ENCODE results near the gene CAMKV.

CAMKV gene

GRCh38 chr3:49864505-49864904, 5.2 kb downstream of the CAMKV start:
- TF ChIP-seq, protein P1, sequence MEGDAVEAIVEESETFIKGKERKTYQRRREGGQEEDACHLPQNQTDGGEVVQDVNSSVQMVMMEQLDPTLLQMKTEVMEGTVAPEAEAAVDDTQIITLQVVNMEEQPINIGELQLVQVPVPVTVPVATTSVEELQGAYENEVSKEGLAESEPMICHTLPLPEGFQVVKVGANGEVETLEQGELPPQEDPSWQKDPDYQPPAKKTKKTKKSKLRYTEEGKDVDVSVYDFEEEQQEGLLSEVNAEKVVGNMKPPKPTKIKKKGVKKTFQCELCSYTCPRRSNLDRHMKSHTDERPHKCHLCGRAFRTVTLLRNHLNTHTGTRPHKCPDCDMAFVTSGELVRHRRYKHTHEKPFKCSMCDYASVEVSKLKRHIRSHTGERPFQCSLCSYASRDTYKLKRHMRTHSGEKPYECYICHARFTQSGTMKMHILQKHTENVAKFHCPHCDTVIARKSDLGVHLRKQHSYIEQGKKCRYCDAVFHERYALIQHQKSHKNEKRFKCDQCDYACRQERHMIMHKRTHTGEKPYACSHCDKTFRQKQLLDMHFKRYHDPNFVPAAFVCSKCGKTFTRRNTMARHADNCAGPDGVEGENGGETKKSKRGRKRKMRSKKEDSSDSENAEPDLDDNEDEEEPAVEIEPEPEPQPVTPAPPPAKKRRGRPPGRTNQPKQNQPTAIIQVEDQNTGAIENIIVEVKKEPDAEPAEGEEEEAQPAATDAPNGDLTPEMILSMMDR (IDR thresholded peaks at IDR 0.05; ENCODE audit: control extremely low read depth, extremely low read depth, low read depth, missing control alignments): no peak
- ChIA-PET POLR2A (no interaction called here), CTCF (interaction anchor here (1.0 to 2.4 kb wide), 3 partner anchors 8 to 193 kb away, joined by 3 to 6 read pairs (median 3); no protein-coding TSS in a partner anchor)
- DNase-seq (ENCODE audit: extremely low spot score): no peak

DNA sequence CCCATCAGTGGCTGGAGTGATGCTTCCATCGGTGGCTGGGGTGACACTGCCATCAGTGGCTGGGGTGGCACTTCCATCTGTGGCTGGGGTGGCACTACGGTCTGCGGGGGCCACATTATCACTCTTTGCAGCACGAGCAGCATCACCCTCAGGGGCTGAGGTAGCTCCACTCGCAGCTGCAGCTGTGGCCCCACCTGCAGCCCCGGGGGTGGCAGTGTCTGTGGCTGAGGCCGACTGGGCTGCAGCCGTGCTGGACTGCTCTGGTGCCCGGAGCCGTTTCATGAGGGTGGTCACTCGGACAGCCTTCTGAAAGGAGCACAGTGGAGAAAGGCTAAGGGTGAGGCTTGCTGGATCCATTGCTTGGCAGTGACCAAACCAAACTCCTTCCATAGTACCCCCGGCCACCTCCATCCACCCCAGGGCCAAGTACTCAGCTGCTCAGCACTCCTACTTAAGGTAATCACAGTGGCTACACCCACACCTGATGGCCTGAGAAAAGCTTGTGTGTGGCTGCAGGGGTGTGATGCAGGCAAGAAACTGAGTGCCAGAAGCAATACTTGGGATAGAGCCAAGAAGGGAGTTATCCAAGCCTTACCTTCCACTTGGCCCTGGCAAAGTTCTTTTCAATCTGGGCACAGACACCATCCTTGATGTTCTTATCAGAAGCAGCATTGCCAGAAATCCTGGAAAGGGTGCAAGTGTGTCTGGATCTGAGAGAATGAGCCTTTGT, 10.0 kb downstream of the CAMKV start:
- TF ChIP-seq, protein P1 (IDR thresholded peaks at IDR 0.05; ENCODE audit: control extremely low read depth, extremely low read depth, low read depth, missing control alignments): no peak
- ChIA-PET POLR2A (no interaction called here), CTCF (no interaction called here)
- no peak for DNase-seq (ENCODE audit: extremely low spot score)

DNA sequence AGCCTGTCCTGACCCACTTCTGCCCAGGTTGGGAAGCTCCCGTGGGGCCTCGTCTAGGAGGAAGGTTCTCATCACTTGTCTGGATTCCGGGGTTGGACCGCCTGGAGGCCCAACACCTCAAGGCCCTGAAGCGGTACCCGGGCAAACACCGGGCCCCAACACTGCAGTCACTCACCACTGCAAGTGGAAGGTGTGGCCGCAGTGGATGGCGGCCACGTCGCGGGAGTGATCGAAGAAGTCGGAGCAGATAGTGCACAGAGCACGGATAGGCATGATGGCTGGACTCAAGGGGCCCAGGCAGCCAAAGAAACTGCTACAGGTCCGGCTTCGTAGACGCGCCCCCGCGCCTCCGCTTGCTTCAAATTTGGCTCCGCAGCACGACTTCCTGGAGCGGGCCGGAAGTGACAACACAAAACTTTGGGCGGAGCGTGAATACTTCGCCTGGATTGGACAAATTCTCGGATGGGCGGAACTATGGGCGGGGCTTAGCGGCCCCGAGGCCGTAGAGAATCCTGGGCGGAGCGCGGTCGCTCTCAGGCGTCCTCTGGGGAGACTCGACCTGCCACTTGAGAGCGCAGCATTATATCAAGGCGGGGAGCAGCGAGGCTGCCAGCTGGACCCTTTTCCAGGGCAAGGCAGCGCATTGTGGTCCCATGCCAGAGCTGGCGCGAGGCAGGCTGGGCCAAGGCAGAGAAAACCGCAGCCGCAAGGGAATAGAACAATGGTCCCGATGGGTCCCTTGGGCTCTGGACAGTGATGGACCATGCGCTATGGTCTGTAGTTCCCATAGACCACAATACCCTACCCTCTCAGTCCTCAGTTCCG, 13.3 kb downstream of the CAMKV start, which contains the start of gene TRAIP:
TRAIP (minus strand) TSS at position 384 of the 825 bp plus-strand sequence; CDS start at position 273, 111 bp downstream.
- ChIA-PET POLR2A (no interaction called here), CTCF (interaction anchor here (0.8 to 7.1 kb wide), 7 partner anchors 11 to 54 kb away, joined by 3 to 34 read pairs (median 4); partner anchors contain the start of gene INKA1)
- TF ChIP-seq, protein P1 (IDR thresholded peaks at IDR 0.05; ENCODE audit: control extremely low read depth, extremely low read depth, low read depth, missing control alignments): no peak
- peak; percentile 100 for DNase-seq (ENCODE audit: extremely low spot score)

DNA sequence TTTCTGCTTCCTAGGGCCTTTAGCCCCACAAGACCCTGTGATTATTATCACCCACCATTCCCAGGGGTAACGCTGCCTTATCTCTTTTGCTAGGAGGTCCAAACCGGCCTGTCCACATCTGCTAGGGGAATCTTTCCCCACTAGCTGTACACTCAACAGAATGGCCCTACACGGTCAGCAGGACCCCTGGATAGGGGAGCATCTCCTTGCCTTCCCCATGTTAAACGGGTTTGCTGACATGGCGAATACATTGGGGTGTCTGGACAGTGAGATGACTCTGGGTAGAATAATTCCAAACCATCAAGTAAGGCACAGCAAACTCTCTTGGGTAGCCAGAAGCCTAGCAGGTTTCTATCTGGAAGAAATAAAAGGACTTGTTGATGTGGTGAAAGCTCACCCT, 14.0 kb downstream of the CAMKV start:
- TF ChIP-seq, protein P1 (IDR thresholded peaks at IDR 0.05; ENCODE audit: control extremely low read depth, extremely low read depth, low read depth, missing control alignments): no peak
- ChIA-PET POLR2A (no interaction called here), CTCF (interaction anchor here (0.9 to 7.1 kb wide), 5 partner anchors 11 to 53 kb away, joined by 3 to 34 read pairs (median 4); partner anchors contain the start of gene INKA1)
- DNase-seq (ENCODE audit: extremely low spot score): no peak

- CTCF ChIA-PET: interaction anchor here (1.2 to 29.3 kb wide), 4 partner anchors 8 to 142 kb away, joined by 4 to 558 read pairs (median 6); partner anchors contain the start of genes CDHR4, INKA1 and UBA7
- POLR2A ChIA-PET: interaction anchor here (0.6 kb wide), 1 partner anchor 365 kb away, joined by 6 read pairs; no protein-coding TSS in a partner anchor
- TF ChIP-seq, protein P1 (IDR thresholded peaks at IDR 0.05; ENCODE audit: control extremely low read depth, extremely low read depth, low read depth, missing control alignments): no peak
- DNase-seq (ENCODE audit: extremely low spot score): no peak
Observed at GRCh38 chr3:49845694-49846093, 24.0 kb downstream of the CAMKV start.
